ENCODE measurements around the gene ANXA5.

DNA sequence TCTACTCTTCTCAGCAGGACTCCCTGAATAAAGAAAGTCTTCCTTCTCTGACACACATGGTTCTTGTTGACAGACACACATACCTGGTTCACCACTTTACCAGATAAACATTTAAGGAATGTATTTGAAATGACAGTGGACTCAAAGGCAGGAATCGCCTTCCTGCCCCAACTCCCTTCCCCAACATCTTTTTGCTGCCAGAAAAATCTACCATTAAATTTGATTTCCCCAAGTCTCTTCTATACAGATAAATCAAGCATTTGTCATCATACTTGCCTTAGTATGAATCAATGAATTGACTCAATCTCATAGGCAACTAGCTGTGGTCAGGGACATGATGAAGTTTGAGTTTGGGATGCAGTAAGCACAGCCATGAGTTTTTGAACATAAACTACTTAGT, 23.3 kb upstream of the ANXA5 start:
- no peak for TF ChIP-seq EZH2 (IDR thresholded peaks at IDR 0.05; ENCODE audit: borderline replicate concordance, insufficient read depth, low read depth, low read length, poor library complexity, severe bottlenecking)
- TF ChIP-seq, protein P1, sequence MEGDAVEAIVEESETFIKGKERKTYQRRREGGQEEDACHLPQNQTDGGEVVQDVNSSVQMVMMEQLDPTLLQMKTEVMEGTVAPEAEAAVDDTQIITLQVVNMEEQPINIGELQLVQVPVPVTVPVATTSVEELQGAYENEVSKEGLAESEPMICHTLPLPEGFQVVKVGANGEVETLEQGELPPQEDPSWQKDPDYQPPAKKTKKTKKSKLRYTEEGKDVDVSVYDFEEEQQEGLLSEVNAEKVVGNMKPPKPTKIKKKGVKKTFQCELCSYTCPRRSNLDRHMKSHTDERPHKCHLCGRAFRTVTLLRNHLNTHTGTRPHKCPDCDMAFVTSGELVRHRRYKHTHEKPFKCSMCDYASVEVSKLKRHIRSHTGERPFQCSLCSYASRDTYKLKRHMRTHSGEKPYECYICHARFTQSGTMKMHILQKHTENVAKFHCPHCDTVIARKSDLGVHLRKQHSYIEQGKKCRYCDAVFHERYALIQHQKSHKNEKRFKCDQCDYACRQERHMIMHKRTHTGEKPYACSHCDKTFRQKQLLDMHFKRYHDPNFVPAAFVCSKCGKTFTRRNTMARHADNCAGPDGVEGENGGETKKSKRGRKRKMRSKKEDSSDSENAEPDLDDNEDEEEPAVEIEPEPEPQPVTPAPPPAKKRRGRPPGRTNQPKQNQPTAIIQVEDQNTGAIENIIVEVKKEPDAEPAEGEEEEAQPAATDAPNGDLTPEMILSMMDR (IDR thresholded peaks at IDR 0.05): no peak
